ENCODE data around the gene TCF7L2.

DNA sequence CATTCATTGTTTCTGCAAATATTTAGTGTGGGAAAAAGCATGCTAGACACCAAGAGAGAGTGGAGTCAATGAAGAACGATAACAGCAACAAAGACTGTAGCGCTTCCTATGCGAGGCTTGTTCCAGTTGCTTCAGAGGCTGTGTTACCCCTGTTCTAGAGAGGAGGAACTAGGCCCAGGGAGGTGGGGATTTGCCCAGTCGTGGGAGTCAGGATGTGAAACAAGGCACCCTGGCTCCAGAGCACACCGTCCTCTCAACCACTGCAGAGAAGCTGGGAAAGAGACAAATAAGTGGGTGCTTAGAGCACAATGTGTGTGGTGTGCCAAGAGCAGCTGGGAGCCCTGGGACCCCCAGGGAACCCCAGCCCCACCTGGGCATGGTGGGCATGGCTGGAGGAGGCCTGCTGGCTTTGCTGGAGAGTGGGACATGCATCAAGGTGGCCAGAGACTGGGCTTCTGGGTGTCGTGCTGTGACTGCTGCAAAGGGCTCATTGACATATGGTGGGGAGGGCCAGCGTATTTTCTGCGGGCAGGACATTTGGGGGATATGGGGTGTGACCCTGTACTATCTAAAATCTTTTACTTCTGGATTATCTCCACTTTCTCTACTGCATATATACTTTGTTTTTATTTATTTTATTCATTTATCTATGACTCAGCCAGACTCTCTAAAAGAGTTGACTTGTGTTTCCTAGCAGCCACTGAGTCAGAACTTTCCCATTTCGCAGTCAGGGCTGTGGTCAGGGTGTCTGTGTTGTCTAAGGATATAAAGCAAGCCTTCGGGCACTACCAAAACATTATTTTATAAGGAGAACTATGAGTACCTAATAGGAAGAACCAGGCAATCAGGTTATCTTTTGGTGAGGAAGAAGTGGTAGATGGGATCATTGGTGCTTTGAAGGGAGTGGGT lies 95.4 kb downstream of the TCF7L2 start:
- TF ChIP-seq, protein P1, sequence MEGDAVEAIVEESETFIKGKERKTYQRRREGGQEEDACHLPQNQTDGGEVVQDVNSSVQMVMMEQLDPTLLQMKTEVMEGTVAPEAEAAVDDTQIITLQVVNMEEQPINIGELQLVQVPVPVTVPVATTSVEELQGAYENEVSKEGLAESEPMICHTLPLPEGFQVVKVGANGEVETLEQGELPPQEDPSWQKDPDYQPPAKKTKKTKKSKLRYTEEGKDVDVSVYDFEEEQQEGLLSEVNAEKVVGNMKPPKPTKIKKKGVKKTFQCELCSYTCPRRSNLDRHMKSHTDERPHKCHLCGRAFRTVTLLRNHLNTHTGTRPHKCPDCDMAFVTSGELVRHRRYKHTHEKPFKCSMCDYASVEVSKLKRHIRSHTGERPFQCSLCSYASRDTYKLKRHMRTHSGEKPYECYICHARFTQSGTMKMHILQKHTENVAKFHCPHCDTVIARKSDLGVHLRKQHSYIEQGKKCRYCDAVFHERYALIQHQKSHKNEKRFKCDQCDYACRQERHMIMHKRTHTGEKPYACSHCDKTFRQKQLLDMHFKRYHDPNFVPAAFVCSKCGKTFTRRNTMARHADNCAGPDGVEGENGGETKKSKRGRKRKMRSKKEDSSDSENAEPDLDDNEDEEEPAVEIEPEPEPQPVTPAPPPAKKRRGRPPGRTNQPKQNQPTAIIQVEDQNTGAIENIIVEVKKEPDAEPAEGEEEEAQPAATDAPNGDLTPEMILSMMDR (IDR thresholded peaks at IDR 0.05; ENCODE audit: insufficient read depth, low read length, poor library complexity, severe bottlenecking): no peak
- TF ChIP-seq EZH2phosphoT487 (conservative IDR thresholded peaks at IDR 0.05; ENCODE audit: low read length): no peak

Measured in SU-DHL-6 (cell line).